HepG2 (cell line): ENCODE data around the gene USP36. TPM values are rescaled to one million over a fixed set of nuclear protein-coding genes. Genes with fewer than 3 reads are reported as not detected.

Experiments
- ATAC-seq: fragments of 200-7000 bp; cut with Tn5 transposase; 3 replicates; pipeline ENCODE4 v1.9.1; 2020; ENCODE audit warnings: mild to moderate bottlenecking, moderate library complexity
- BruUV-seq: library from RNA; stranded (reverse); fragments of 400-500 nt; replicated peaks from 2 replicates; lab custom pipeline; 2021; lab: Mats Ljungman, UMichigan
- CTCF ChIA-PET: fragments of 300-600 bp; formaldehyde crosslinking; extraction: SDS; loops from one replicate; lab custom pipeline; 2021; ENCODE audit warnings: low total read pairs, inconsistent platforms, low intra/inter-chr PET ratio; lab: Yijun Ruan, JAX
- POLR2A ChIA-PET: fragments of 350-600 bp; sonication (Branson Sonifier 250); formaldehyde crosslinking; loops from one replicate; lab custom pipeline; 2020; ENCODE audit warnings: antibody characterized with exemption, inconsistent platforms; lab: Yijun Ruan, JAX
- DNase-seq: peaks from one replicate; pipeline ENCODE4 v3.0.0-alpha.2; 2015; ENCODE audit warnings: low spot score
- FAIRE-seq: peaks from 3 replicates; lab custom pipeline; 2011; peaks lifted over from hg19 to GRCh38; lab: Jason Lieb, UNC
- H2AFZ ChIP-seq: one replicate; pipeline ENCODE4 v1.6.1; 2011; ENCODE audit warnings: low read length, inconsistent platforms
- H3K27ac ChIP-seq: fragments of 300-600 bp; 3 replicates; pipeline ENCODE4 v1.8.0; 2011; ENCODE audit warnings: mixed run types, mild to moderate bottlenecking, mixed read lengths, low read length, inconsistent platforms; ENCODE audit not compliant: insufficient read depth; ENCODE audit errors: extremely low read length
- H3K27me3 ChIP-seq, 2 experiments: fragments of 200-600 bp in 1 of 2; 2 replicates in 1 of 2; 3 replicates in 1 of 2; pipeline versions ENCODE4 v1.6.0 to v1.8.0; 2011; ENCODE audit warnings: low read length in 2 of 2, mild to moderate bottlenecking in 2 of 2, moderate library complexity in 2 of 2, inconsistent platforms in 1 of 2; ENCODE audit not compliant: insufficient read depth in 2 of 2, control insufficient read depth in 1 of 2
- H3K36me3 ChIP-seq, 2 experiments: fragments of 200-600 bp in 1 of 2; replicated peaks in 1 of 2; 2 replicates in 1 of 2; 3 replicates in 1 of 2; pipeline versions ENCODE4 v1.5.1 to v1.8.0; 2011; ENCODE audit warnings: low read length in 2 of 2, inconsistent platforms in 1 of 2; ENCODE audit not compliant: insufficient read depth in 2 of 2, control insufficient read depth in 1 of 2
- H3K4me1 ChIP-seq: 2 replicates; pipeline ENCODE4 v1.5.1; 2012; ENCODE audit warnings: low read length, inconsistent platforms; ENCODE audit not compliant: insufficient read depth
- H3K4me2 ChIP-seq: 2 replicates; pipeline ENCODE4 v1.6.0; 2011; ENCODE audit warnings: low read depth, low read length, inconsistent platforms
- H3K4me3 ChIP-seq, 3 experiments: fragments of 200-600 bp in 1 of 3; sonication (generic), shearing (Covaris generic) in 1 of 3; replicated peaks in 1 of 3; 2 replicates each; pipeline ENCODE4 v1.5.1; 2011 to 2016; ENCODE audit warnings: low read length in 3 of 3, inconsistent platforms in 2 of 3, low read depth in 2 of 3, mild to moderate bottlenecking in 2 of 3, control low read depth in 1 of 3, mixed read lengths in 1 of 3; ENCODE audit not compliant: insufficient read depth in 1 of 3
- H3K79me2 ChIP-seq: one replicate; pipeline ENCODE4 v1.6.1; 2011; ENCODE audit warnings: low read length, inconsistent platforms; ENCODE audit not compliant: insufficient read depth
- H3K9ac ChIP-seq: 2 replicates; pipeline ENCODE4 v1.6.0; 2011; ENCODE audit warnings: mild to moderate bottlenecking, low read depth, low read length, inconsistent platforms; ENCODE audit not compliant: insufficient read depth
- H3K9me3 ChIP-seq: 2 replicates; pipeline ENCODE4 v1.5.1; 2012; ENCODE audit warnings: mild to moderate bottlenecking, low read length
- H4K20me1 ChIP-seq: 2 replicates; pipeline ENCODE4 v1.6.0; 2011; ENCODE audit warnings: inconsistent platforms, mild to moderate bottlenecking, low read length, moderate library complexity; ENCODE audit not compliant: insufficient read depth
- GLI4 ChIP-seq: sonication (generic); formaldehyde crosslinking; IDR thresholded peaks from 2 replicates; pipeline ENCODE4 v1.5.1; 2020; ENCODE audit warnings: missing genetic modification reagents, mild to moderate bottlenecking, moderate library complexity, borderline replicate concordance
- MAFF ChIP-seq: IDR thresholded peaks from 2 replicates; pipeline ENCODE4 v1.6.1; 2011; ENCODE audit warnings: low read depth, low read length, improper control_type of control experiment
- MAFK ChIP-seq, 2 experiments: IDR thresholded peaks in 1 of 2; conservative IDR thresholded peaks in 1 of 2; 2 replicates each; pipeline ENCODE4 v1.6.1; 2011; ENCODE audit warnings: improper control_type of control experiment in 2 of 2, low read length in 2 of 2
- MEF2D ChIP-seq: sonication (generic); formaldehyde crosslinking; IDR thresholded peaks from 2 replicates; pipeline ENCODE4 v1.5.1; 2020; ENCODE audit warnings: mild to moderate bottlenecking, missing genetic modification reagents
- NR2F2 ChIP-seq: IDR thresholded peaks from 2 replicates; pipeline ENCODE4 v1.6.1; 2012; ENCODE audit warnings: low read depth, inconsistent platforms, borderline replicate concordance
- RARA ChIP-seq: IDR thresholded peaks from 2 replicates; pipeline ENCODE4 v1.6.1; 2016; ENCODE audit warnings: missing genetic modification reagents, missing compliant biosample characterization
- SOX6 ChIP-seq, 2 experiments: fragments of 450-650 bp in 1 of 2; sonication (generic) in 1 of 2; formaldehyde crosslinking in 1 of 2; IDR thresholded peaks; 2 replicates each; pipeline versions ENCODE4 v1.4.0 to v1.6.1; 2017 to 2020; ENCODE audit warnings: antibody characterized with exemption in 1 of 2, mild to moderate bottlenecking in 1 of 2, missing genetic modification reagents in 1 of 2
- ZIK1 ChIP-seq: sonication (generic); formaldehyde crosslinking; IDR thresholded peaks from 2 replicates; pipeline ENCODE4 v1.5.0; 2020; ENCODE audit warnings: mild to moderate bottlenecking, low read depth, missing genetic modification reagents, borderline replicate concordance
- ZNF547 ChIP-seq: sonication (generic); formaldehyde crosslinking; IDR thresholded peaks from 2 replicates; pipeline ENCODE4 v1.5.1; 2020; ENCODE audit warnings: mild to moderate bottlenecking, missing genetic modification reagents
- WGBS: methylation state at CpG from one replicate; pipeline ENCODE4 v1.1.6; 2017; ENCODE audit warnings: low lambda C conversion rate; 5-methylcytosine and 5-hydroxymethylcytosine counted together
- in situ Hi-C: cut with HindIII; loops from 2 replicates; pipeline ENCODE4 v1.10.0; 2017; ENCODE audit warnings: low pct_unique_long_range_greater_than_20kb; ENCODE audit not compliant: extremely low pct_ligation_motif_present
- intact Hi-C: fragments of 100-400 bp; cut with micrococcal nuclease; formaldehyde crosslinking; loops from one replicate; pipeline ENCODE4 v1.10.0; 2022; ENCODE audit not compliant: unreplicated experiment
- polyA plus RNA-seq, 8 experiments: library from polyadenylated mRNA; depleted of rRNA in 3 of 8; stranded (reverse) in 7 of 8; unstranded in 1 of 8; fragments of >200 nt; fragmentation: Illumina TruSeq in 4 of 8; extraction: Trizol in 4 of 8; gene quantifications; 2 replicates each; pipeline versions ENCODE4 v1.2.1 to v1.2.3, GENCODE V29; 2011 to 2016; ENCODE audit warnings: low read depth in 4 of 8, missing spikeins in 1 of 8, mixed read lengths in 1 of 8; ENCODE audit not compliant: insufficient read depth in 1 of 8
- total RNA-seq, 5 experiments: library from RNA; depleted of rRNA; stranded (reverse); fragments of >200 nt; fragmentation: Illumina TruSeq; extraction: Trizol; gene quantifications; 2 replicates each; pipeline ENCODE4 v1.2.3, GENCODE V29; 2016; ENCODE audit warnings: low read depth in 1 of 5
- TF ChIP-seq, protein P1 (sequence below): sonication (generic); formaldehyde crosslinking; conservative IDR thresholded peaks from 2 replicates; pipeline ENCODE4 v1.4.0; 2020; ENCODE audit warnings: missing genetic modification reagents
- TF ChIP-seq, protein P2 (sequence below): sonication (generic); formaldehyde crosslinking; IDR thresholded peaks from 2 replicates; pipeline ENCODE4 v1.4.0; 2020; ENCODE audit warnings: missing genetic modification reagents
- TF ChIP-seq, protein P3 (sequence below): sonication (generic); formaldehyde crosslinking; IDR thresholded peaks from 2 replicates; pipeline ENCODE4 v1.4.0; 2020; ENCODE audit warnings: missing genetic modification reagents; ENCODE audit errors: not compliant biosample characterization
- TF ChIP-seq, protein P4 (sequence below): sonication (generic); formaldehyde crosslinking; IDR thresholded peaks from 2 replicates; pipeline ENCODE4 v1.5.0; 2020; ENCODE audit warnings: missing genetic modification reagents
- TF ChIP-seq, protein P5 (sequence below): sonication (generic); formaldehyde crosslinking; IDR thresholded peaks from 2 replicates; pipeline ENCODE4 v1.9.0; 2021; ENCODE audit warnings: missing genetic modification reagents, mild to moderate bottlenecking, borderline replicate concordance

Gene USP36
- total and polyA plus RNA-seq, 2 of the 13 experiments (the other 11 are each of a cell fraction or from before 2014, with no cell fraction given): 29.6 to 45.9 TPM

DNA sequence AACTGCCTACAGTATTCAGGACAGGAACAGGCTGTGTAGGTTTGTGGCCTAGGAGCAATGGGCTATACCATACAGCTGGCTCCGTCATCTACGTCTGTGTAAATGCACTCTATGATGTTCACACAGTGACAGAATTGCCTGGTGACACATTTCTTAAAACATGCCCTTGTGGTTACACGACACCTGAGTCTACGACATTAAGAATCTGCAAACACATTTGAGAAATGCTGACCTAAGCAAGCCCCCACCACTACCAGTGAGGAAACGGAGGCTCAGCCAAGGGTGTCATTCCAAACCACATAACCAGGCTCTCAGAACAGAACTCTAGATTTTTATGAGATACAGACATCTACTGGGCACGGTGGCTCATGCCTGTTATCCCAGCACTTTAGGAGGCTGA is 23.5 kb downstream of the USP36 start:
- Histone ChIP-seq H3K9ac (no peak overlapping the region), H4K20me1 (no peaks in the 10 kb centered on the region), H3K9me3 (no peaks in the 10 kb centered on the region), H3K36me3 (peaks cover 62 to 94% of the 10 kb centered on the region in 2 experiments), H3K79me2 (no peaks in the 10 kb centered on the region), H3K4me2 (no peak overlapping the region), H3K27me3 (no peaks in the 10 kb centered on the region), H2AFZ (no peak overlapping the region), H3K4me3 (no peak overlapping the region), H3K4me1 (no peaks in the 10 kb centered on the region), H3K27ac (no peak overlapping the region)
- no peak for FAIRE-seq
- POLR2A ChIA-PET: interaction anchor here (0.9 kb wide), 1 partner anchor 15 kb away, joined by 3 read pairs; no protein-coding TSS in a partner anchor
- TSS peak; percentile 32 for BruUV-seq
- in situ Hi-C loops: no loop called here
- DNase-seq: no peak
- 98% methylated on average over 6 of the region's 6 CpGs for WGBS
- no peak for ATAC-seq
- intact Hi-C loops: no loop called here
- CTCF ChIA-PET: no interaction called here
- TF ChIP-seq, protein P1, sequence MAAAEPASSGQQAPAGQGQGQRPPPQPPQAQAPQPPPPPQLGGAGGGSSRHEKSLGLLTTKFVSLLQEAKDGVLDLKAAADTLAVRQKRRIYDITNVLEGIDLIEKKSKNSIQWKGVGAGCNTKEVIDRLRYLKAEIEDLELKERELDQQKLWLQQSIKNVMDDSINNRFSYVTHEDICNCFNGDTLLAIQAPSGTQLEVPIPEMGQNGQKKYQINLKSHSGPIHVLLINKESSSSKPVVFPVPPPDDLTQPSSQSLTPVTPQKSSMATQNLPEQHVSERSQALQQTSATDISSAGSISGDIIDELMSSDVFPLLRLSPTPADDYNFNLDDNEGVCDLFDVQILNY (CRISPR knock-in tag): no peak
- TF ChIP-seq, protein P2, sequence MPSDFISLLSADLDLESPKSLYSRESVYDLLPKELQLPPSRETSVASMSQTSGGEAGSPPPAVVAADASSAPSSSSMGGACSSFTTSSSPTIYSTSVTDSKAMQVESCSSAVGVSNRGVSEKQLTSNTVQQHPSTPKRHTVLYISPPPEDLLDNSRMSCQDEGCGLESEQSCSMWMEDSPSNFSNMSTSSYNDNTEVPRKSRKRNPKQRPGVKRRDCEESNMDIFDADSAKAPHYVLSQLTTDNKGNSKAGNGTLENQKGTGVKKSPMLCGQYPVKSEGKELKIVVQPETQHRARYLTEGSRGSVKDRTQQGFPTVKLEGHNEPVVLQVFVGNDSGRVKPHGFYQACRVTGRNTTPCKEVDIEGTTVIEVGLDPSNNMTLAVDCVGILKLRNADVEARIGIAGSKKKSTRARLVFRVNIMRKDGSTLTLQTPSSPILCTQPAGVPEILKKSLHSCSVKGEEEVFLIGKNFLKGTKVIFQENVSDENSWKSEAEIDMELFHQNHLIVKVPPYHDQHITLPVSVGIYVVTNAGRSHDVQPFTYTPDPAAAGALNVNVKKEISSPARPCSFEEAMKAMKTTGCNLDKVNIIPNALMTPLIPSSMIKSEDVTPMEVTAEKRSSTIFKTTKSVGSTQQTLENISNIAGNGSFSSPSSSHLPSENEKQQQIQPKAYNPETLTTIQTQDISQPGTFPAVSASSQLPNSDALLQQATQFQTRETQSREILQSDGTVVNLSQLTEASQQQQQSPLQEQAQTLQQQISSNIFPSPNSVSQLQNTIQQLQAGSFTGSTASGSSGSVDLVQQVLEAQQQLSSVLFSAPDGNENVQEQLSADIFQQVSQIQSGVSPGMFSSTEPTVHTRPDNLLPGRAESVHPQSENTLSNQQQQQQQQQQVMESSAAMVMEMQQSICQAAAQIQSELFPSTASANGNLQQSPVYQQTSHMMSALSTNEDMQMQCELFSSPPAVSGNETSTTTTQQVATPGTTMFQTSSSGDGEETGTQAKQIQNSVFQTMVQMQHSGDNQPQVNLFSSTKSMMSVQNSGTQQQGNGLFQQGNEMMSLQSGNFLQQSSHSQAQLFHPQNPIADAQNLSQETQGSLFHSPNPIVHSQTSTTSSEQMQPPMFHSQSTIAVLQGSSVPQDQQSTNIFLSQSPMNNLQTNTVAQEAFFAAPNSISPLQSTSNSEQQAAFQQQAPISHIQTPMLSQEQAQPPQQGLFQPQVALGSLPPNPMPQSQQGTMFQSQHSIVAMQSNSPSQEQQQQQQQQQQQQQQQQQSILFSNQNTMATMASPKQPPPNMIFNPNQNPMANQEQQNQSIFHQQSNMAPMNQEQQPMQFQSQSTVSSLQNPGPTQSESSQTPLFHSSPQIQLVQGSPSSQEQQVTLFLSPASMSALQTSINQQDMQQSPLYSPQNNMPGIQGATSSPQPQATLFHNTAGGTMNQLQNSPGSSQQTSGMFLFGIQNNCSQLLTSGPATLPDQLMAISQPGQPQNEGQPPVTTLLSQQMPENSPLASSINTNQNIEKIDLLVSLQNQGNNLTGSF (CRISPR knock-in tag): no peak
- TF ChIP-seq, protein P3, sequence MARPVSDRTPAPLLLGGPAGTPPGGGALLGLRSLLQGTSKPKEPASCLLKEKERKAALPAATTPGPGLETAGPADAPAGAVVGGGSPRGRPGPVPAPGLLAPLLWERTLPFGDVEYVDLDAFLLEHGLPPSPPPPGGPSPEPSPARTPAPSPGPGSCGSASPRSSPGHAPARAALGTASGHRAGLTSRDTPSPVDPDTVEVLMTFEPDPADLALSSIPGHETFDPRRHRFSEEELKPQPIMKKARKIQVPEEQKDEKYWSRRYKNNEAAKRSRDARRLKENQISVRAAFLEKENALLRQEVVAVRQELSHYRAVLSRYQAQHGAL (CRISPR knock-in tag): no peak
- TF ChIP-seq ZIK1 (CRISPR knock-in tag) (no peak), SOX6 (IDR thresholded peaks at IDR 0.05) (no peak), SOX6 (CRISPR knock-in tag; IDR thresholded peaks at IDR 0.05) (no peak), GLI4 (no peak), MEF2D (no peak), RARA (CRISPR knock-in tag) (no peak), MAFF (peak; percentile 84), NR2F2 (no peak), MAFK (conservative IDR thresholded peaks at IDR 0.05 in 1 of 2, IDR thresholded peaks at IDR 0.05 in 1 of 2; ENCODE audit: low read length in 2 of 2) (peak; percentile 90 to 94), ZNF547 (CRISPR knock-in tag) (no peak)
- TF ChIP-seq, protein P4, sequence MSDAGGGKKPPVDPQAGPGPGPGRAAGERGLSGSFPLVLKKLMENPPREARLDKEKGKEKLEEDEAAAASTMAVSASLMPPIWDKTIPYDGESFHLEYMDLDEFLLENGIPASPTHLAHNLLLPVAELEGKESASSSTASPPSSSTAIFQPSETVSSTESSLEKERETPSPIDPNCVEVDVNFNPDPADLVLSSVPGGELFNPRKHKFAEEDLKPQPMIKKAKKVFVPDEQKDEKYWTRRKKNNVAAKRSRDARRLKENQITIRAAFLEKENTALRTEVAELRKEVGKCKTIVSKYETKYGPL (CRISPR knock-in tag): no peak
- TF ChIP-seq, protein P5, sequence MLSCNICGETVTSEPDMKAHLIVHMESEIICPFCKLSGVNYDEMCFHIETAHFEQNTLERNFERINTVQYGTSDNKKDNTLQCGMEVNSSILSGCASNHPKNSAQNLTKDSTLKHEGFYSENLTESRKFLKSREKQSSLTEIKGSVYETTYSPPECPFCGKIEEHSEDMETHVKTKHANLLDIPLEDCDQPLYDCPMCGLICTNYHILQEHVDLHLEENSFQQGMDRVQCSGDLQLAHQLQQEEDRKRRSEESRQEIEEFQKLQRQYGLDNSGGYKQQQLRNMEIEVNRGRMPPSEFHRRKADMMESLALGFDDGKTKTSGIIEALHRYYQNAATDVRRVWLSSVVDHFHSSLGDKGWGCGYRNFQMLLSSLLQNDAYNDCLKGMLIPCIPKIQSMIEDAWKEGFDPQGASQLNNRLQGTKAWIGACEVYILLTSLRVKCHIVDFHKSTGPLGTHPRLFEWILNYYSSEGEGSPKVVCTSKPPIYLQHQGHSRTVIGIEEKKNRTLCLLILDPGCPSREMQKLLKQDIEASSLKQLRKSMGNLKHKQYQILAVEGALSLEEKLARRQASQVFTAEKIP (CRISPR knock-in tag): no peak
